Endothelial cell of umbilical vein (primary cell): Measurements from ENCODE around the gene WNT10A. TPM values are rescaled to one million over a fixed set of nuclear protein-coding genes. Genes with fewer than 3 reads are reported as not detected.
"Not testable (repeated sequence)": the region's sequence is repeated elsewhere in the genome, so short reads cannot be mapped to it uniquely, and the experiment has no call there.

ENCODE experiments used
- BruUV-seq: library from RNA; stranded (reverse); fragments of 400-500 nt; replicated peaks from 2 replicates; lab custom pipeline; 2021; lab: Mats Ljungman, UMichigan
- CTCF ChIA-PET: fragments of 300-600, 350-600 bp; sonication (Branson Sonifier 250); formaldehyde crosslinking; loops from one replicate; lab custom pipeline; 2021; ENCODE audit warnings: antibody characterized with exemption, inconsistent platforms; lab: Charles Lee
- POLR2A ChIA-PET: fragments of 300-600, 350-600 bp; sonication (Branson Sonifier 250); formaldehyde crosslinking; loops from one replicate; lab custom pipeline; 2021; ENCODE audit warnings: antibody characterized with exemption, inconsistent platforms; lab: Charles Lee
- DNase-seq: peaks from one replicate; pipeline ENCODE4 v3.0.0-alpha.2; 2011; ENCODE audit warnings: low read depth, low spot score
- FAIRE-seq: peaks from 2 replicates; lab custom pipeline; 2011; peaks lifted over from hg19 to GRCh38; lab: Jason Lieb, UNC
- H2AFZ ChIP-seq: 2 replicates; pipeline ENCODE4 v1.6.0; 2012; ENCODE audit warnings: low read depth, low read length, control low read depth, inconsistent platforms
- H3K27ac ChIP-seq: 2 replicates; pipeline ENCODE4 v1.5.1; 2011; ENCODE audit warnings: low read depth, mild to moderate bottlenecking, control low read depth, low read length, moderate library complexity; ENCODE audit not compliant: insufficient read depth
- H3K27me3 ChIP-seq, 2 experiments: 2 replicates each; pipeline versions ENCODE4 v1.6.0 to v1.6.1; 2011; ENCODE audit warnings: low read length in 2 of 2, mixed read lengths in 1 of 2; ENCODE audit not compliant: control insufficient read depth in 2 of 2, insufficient read depth in 2 of 2
- H3K36me3 ChIP-seq, 2 experiments: 2 replicates in 1 of 2; 3 replicates in 1 of 2; pipeline ENCODE4 v1.5.1; 2011; ENCODE audit warnings: low read length in 2 of 2, mild to moderate bottlenecking in 1 of 2, moderate library complexity in 1 of 2; ENCODE audit not compliant: control insufficient read depth in 2 of 2, insufficient read depth in 2 of 2; ENCODE audit errors: extremely low read depth in 1 of 2
- H3K4me1 ChIP-seq: 3 replicates; pipeline ENCODE4 v1.5.1; 2011; ENCODE audit warnings: mild to moderate bottlenecking, low read length; ENCODE audit not compliant: control insufficient read depth, insufficient read depth; ENCODE audit errors: extremely low read depth
- H3K4me2 ChIP-seq: 2 replicates; pipeline ENCODE4 v1.6.1; 2011; ENCODE audit warnings: low read length, control low read depth, mixed read lengths; ENCODE audit not compliant: insufficient read depth
- H3K4me3 ChIP-seq, 3 experiments: fragments of 200-600 bp in 1 of 3; sonication (generic), shearing (Covaris generic) in 1 of 3; replicated peaks in 1 of 3; 2 replicates each; pipeline ENCODE4 v1.5.1; 2011 to 2016; ENCODE audit warnings: control low read depth in 3 of 3, low read length in 3 of 3, mild to moderate bottlenecking in 2 of 3, inconsistent platforms in 1 of 3, low read depth in 1 of 3, moderate library complexity in 1 of 3; ENCODE audit not compliant: insufficient read depth in 1 of 3
- H3K79me2 ChIP-seq: 2 replicates; pipeline ENCODE4 v1.6.0; 2012; ENCODE audit warnings: low read length, inconsistent platforms; ENCODE audit not compliant: control insufficient read depth, insufficient read depth
- H3K9ac ChIP-seq: replicated peaks from 2 replicates; pipeline ENCODE3; 2011; ENCODE audit warnings: low read length, control low read depth; ENCODE audit not compliant: insufficient read depth; ENCODE audit errors: extremely low read depth
- H3K9me1 ChIP-seq: replicated peaks from 3 replicates; pipeline ENCODE4 v1.6.0; 2011; ENCODE audit warnings: mild to moderate bottlenecking, low read length; ENCODE audit not compliant: control insufficient read depth, insufficient read depth; ENCODE audit errors: extremely low read depth
- H3K9me3 ChIP-seq: replicated peaks from 2 replicates; pipeline ENCODE4 v1.5.1; 2012; ENCODE audit warnings: low read length, inconsistent platforms; ENCODE audit not compliant: control insufficient read depth, insufficient read depth
- H4K20me1 ChIP-seq: replicated peaks from 2 replicates; pipeline ENCODE3; 2011; ENCODE audit warnings: mild to moderate bottlenecking, low read length; ENCODE audit not compliant: control insufficient read depth, insufficient read depth; ENCODE audit errors: extremely low read depth
- EZH2 ChIP-seq: IDR thresholded peaks from 2 replicates; pipeline ENCODE4 v1.6.1; 2012; ENCODE audit warnings: borderline replicate concordance, low read depth, mild to moderate bottlenecking, moderate library complexity, low read length, inconsistent platforms; ENCODE audit not compliant: severe bottlenecking
- FOS ChIP-seq: IDR thresholded peaks from 2 replicates; pipeline ENCODE4 v1.6.1; 2011; ENCODE audit warnings: mild to moderate bottlenecking, low read length, moderate library complexity, borderline replicate concordance; ENCODE audit not compliant: insufficient read depth
- JUN ChIP-seq: IDR thresholded peaks from 2 replicates; pipeline ENCODE4 v1.6.1; 2011; ENCODE audit warnings: borderline replicate concordance, low read depth; ENCODE audit not compliant: insufficient read length, insufficient read depth
- MAX ChIP-seq: IDR thresholded peaks from 2 replicates; pipeline ENCODE4 v1.6.1; 2011; ENCODE audit not compliant: insufficient read depth, insufficient read length
- MYC ChIP-seq: IDR thresholded peaks from one replicate; pipeline ENCODE4 v1.6.1; 2011; ENCODE audit warnings: mild to moderate bottlenecking, low read depth, low read length
- POLR2A ChIP-seq: IDR thresholded peaks from 2 replicates; pipeline ENCODE4 v1.6.1; 2012; ENCODE audit warnings: low read depth, mild to moderate bottlenecking, control low read depth, low read length
- POLR2AphosphoS5 ChIP-seq: IDR thresholded peaks from 2 replicates; pipeline ENCODE4 v1.6.1; 2012; ENCODE audit warnings: low read depth, mild to moderate bottlenecking, control low read depth, low read length, moderate library complexity; ENCODE audit not compliant: insufficient read depth
- dilution Hi-C: fragments of 300-500 bp; cut with MboI; formaldehyde crosslinking; loops from one replicate; pipeline ENCODE4 v1.15.0; 2019; ENCODE audit warnings: low sequenced_read_pairs; ENCODE audit not compliant: extremely low pct_ligation_motif_present
- intact Hi-C: fragments of 100-400 bp; cut with micrococcal nuclease; formaldehyde crosslinking; loops from one replicate; pipeline ENCODE4 v1.10.0; 2022
- polyA plus RNA-seq, 4 experiments: library from polyadenylated mRNA; depleted of rRNA in 3 of 4; stranded (reverse) in 3 of 4; unstranded in 1 of 4; fragments of >200 nt; gene quantifications; 2 replicates each; pipeline versions ENCODE4 v1.2.1 to v1.2.3, GENCODE V29; 2011 to 2012; ENCODE audit warnings: missing spikeins in 1 of 4
- total RNA-seq: library from RNA; stranded (reverse); gene quantifications from 2 replicates; pipeline ENCODE4 v1.2.3, GENCODE V29; 2021

WNT10A gene
- total and polyA plus RNA-seq, 2 donors (not counting 3 experiments of a cell fraction or from before 2014, with no cell fraction given) = not detected

GRCh38 chr2:218927422-218927821 is 46.8 kb downstream of the WNT10A start:
- Histone ChIP-seq H3K79me2 (no peaks in the 10 kb centered on the region), H3K9me1 (no peaks in the 10 kb centered on the region), H3K27ac (no peak overlapping the region), H4K20me1 (no peaks in the 10 kb centered on the region), H3K36me3 (no peaks in the 10 kb centered on the region), H3K27me3 (peaks cover 2 to 3% of the 10 kb centered on the region in 2 experiments), H3K9ac (no peak overlapping the region), H3K4me2 (no peak overlapping the region), H3K9me3 (no peaks in the 10 kb centered on the region), H3K4me1 (no peaks in the 10 kb centered on the region), H3K4me3 (no peak overlapping the region), H2AFZ (no peak overlapping the region)
- no TSS peak for BruUV-seq
- ChIA-PET POLR2A (no interaction called here), CTCF (interaction anchor here (0.7 to 1.3 kb wide), 2 partner anchors 12 to 51 kb away, joined by 3 to 4 read pairs; no protein-coding TSS in a partner anchor)
- no peak for DNase-seq
- intact Hi-C loops = no loop called here
- dilution Hi-C loops = no loop called here
- no peak for FAIRE-seq
- TF ChIP-seq MYC (no peak), JUN (no peak), EZH2 (no peak), MAX (no peak)

- no TSS peak for BruUV-seq
- Histone ChIP-seq H3K79me2 (no peaks in the 10 kb centered on the region), H3K27ac (no peak overlapping the region), H3K27me3 (peaks cover 2 to 3% of the 10 kb centered on the region in 2 experiments), H3K9me1 (no peaks in the 10 kb centered on the region), H3K36me3 (no peaks in the 10 kb centered on the region), H3K4me2 (no peak overlapping the region), H3K9me3 (no peaks in the 10 kb centered on the region), H3K9ac (no peak overlapping the region), H2AFZ (no peak overlapping the region), H4K20me1 (no peaks in the 10 kb centered on the region), H3K4me1 (no peaks in the 10 kb centered on the region), H3K4me3 (no peak overlapping the region)
- FAIRE-seq (no peak), DNase-seq (no peak)
- dilution Hi-C loops = no loop called here
- TF ChIP-seq EZH2 (no peak), POLR2AphosphoS5 (no peak), POLR2A (no peak), JUN (no peak), FOS (no peak)
- ChIA-PET CTCF (interaction anchor here (0.7 to 1.3 kb wide), 2 partner anchors 12 to 52 kb away, joined by 3 to 4 read pairs; no protein-coding TSS in a partner anchor), POLR2A (no interaction called here)
- intact Hi-C loops = no loop called here
Measured at GRCh38 chr2:218927876-218928275, 47.2 kb downstream of the WNT10A start.

GRCh38 chr2:218930488-218930887 is 49.8 kb downstream of the WNT10A start:
- CTCF ChIA-PET, H3K27ac ChIP-seq, H3K4me1 ChIP-seq, H3K9me3 ChIP-seq, dilution Hi-C loops, FAIRE-seq, DNase-seq, H3K4me3 ChIP-seq, BruUV-seq, H3K36me3 ChIP-seq, H3K9me1 ChIP-seq, H3K9ac ChIP-seq, H3K4me2 ChIP-seq, intact Hi-C loops, H3K79me2 ChIP-seq, H4K20me1 ChIP-seq, H3K27me3 ChIP-seq, H2AFZ ChIP-seq, POLR2A ChIA-PET: not testable (repeated sequence)
